Muscle of back (tissue), 11 donors: ENCODE data around the gene RAD23A. TPM values are rescaled to one million over a fixed set of nuclear protein-coding genes. Genes with fewer than 3 reads are reported as not detected.
A peak's percentile ranks its signal among the peaks of the same experiment; 100 is the strongest.

Experiments used
- DNase-seq, 3 donors: peaks; one replicate each; pipeline versions ENCODE4 v3.0.0 to v3.0.0-alpha.2; 2013
- polyA plus RNA-seq, 10 donors: library from polyadenylated mRNA; unstranded; fragments of 120-200 nt; gene quantifications; one replicate each; pipeline ENCODE4 v1.2.1, GENCODE V29; 2013; ENCODE audit not compliant: insufficient read length in 10 of 10

RAD23A gene
- polyA plus RNA-seq, 10 donors: 104 to 133 (median 113) TPM

- no peak for DNase-seq
Measured at GRCh38 chr19:12982648-12983047, 37.0 kb downstream of the RAD23A start.

GRCh38 chr19:12983091-12983490, 37.4 kb downstream of the RAD23A start:
- DNase-seq: no peak

- DNase-seq: peak; percentile 71 to 90 (median 81)
Measured at GRCh38 chr19:12983542-12984142, 38.0 kb downstream of the RAD23A start.

GRCh38 chr19:12984143-12984627, 38.5 kb downstream of the RAD23A start:
- DNase-seq: peak in 1 of 3 donors; percentile 56

GRCh38 chr19:12984683-12985048, 39.0 kb downstream of the RAD23A start:
- peak in 1 of 3 donors; percentile 68 for DNase-seq

GRCh38 chr19:12985049-12985776, 39.6 kb downstream of the RAD23A start:
- DNase-seq: peak; percentile 66 to 88 (median 68)

GRCh38 chr19:12986726-12987125, 41.1 kb downstream of the RAD23A start:
- DNase-seq: peak in 1 of 3 donors; percentile 16

GRCh38 chr19:12987190-12987589, 41.5 kb downstream of the RAD23A start:
- DNase-seq: peak in 1 of 3 donors; percentile 5

GRCh38 chr19:12987781-12988180, 42.1 kb downstream of the RAD23A start:
- DNase-seq: peak in 1 of 3 donors; percentile 5

GRCh38 chr19:12990431-12990830, 44.8 kb downstream of the RAD23A start:
- DNase-seq: peak in 1 of 3 donors; percentile 11

- DNase-seq: peak in 1 of 3 donors; percentile 9
Measured at GRCh38 chr19:12990853-12991252, 45.2 kb downstream of the RAD23A start.

- peak in 1 of 3 donors; percentile 9 for DNase-seq
Measured at GRCh38 chr19:12991296-12991695, 45.6 kb downstream of the RAD23A start.

- DNase-seq: no peak
Measured at GRCh38 chr19:12992729-12993128, 47.1 kb downstream of the RAD23A start.

GRCh38 chr19:12993562-12993961, 47.9 kb downstream of the RAD23A start:
- peak in 1 of 3 donors; percentile 25 for DNase-seq

GRCh38 chr19:12994701-12995595, 49.3 kb downstream of the RAD23A start, which contains the start of gene NFIX:
Gene NFIX (plus strand): TSS chr19:12995475. CDS start chr19:12995838, 363 bp downstream.
- DNase-seq: peak in 2 of 3 donors; percentile 68 to 86

GRCh38 chr19:12995596-12996405, 50.1 kb downstream of the RAD23A start:
- DNase-seq: no peak

GRCh38 chr19:12996406-12997094, 50.9 kb downstream of the RAD23A start:
- peak in 2 of 3 donors; percentile 49 to 82 for DNase-seq

- peak in 1 of 3 donors; percentile 62 for DNase-seq
Measured at GRCh38 chr19:12997179-12997966, 51.7 kb downstream of the RAD23A start.
